Loucy (cell line): ENCODE data around the gene AGO3.

Experiments
- H2AFZ ChIP-seq: fragments of 200-600 bp; sonication (generic); 2 replicates; pipeline ENCODE4 v1.6.0; 2016; ENCODE audit warnings: antibody characterized with exemption, mild to moderate bottlenecking, low read length, moderate library complexity
- H3F3A ChIP-seq: fragments of 200-600 bp; 2 replicates; pipeline ENCODE4 v1.6.0; 2016; ENCODE audit warnings: antibody characterized with exemption, low read depth, mild to moderate bottlenecking
- H3K27me3 ChIP-seq: fragments of 200-600 bp; sonication (generic); 2 replicates; pipeline ENCODE4 v1.6.1; 2014; ENCODE audit warnings: low read length, mild to moderate bottlenecking; ENCODE audit not compliant: insufficient read depth, poor library complexity, severe bottlenecking
- H3K36me3 ChIP-seq: fragments of 200-600 bp; sonication (generic); 2 replicates; pipeline ENCODE4 v1.6.1; 2016; ENCODE audit warnings: low read length; ENCODE audit not compliant: insufficient read depth
- H3K4me1 ChIP-seq: fragments of 200-600 bp; sonication (generic); 2 replicates; pipeline ENCODE4 v1.5.1; 2014; ENCODE audit warnings: low read length, mild to moderate bottlenecking; ENCODE audit not compliant: insufficient read depth, poor library complexity, severe bottlenecking
- H3K4me2 ChIP-seq: fragments of 200-600 bp; sonication (generic); 2 replicates; pipeline ENCODE4 v1.6.0; 2014; ENCODE audit warnings: antibody characterized with exemption, low read length, low read depth, mild to moderate bottlenecking; ENCODE audit not compliant: poor library complexity, severe bottlenecking
- H3K4me3 ChIP-seq: fragments of 200-600 bp; sonication (generic); 2 replicates; pipeline ENCODE4 v1.5.1; 2014; ENCODE audit warnings: low read length, mild to moderate bottlenecking, mixed read lengths; ENCODE audit not compliant: poor library complexity, severe bottlenecking
- H3K79me2 ChIP-seq: fragments of 200-600 bp; sonication (generic); 2 replicates; pipeline ENCODE4 v1.6.1; 2014; ENCODE audit warnings: low read length; ENCODE audit not compliant: insufficient read depth
- H3K9ac ChIP-seq: fragments of 200-600 bp; sonication (generic); 2 replicates; pipeline ENCODE4 v1.6.0; 2014; ENCODE audit warnings: mild to moderate bottlenecking, low read depth, low read length, moderate library complexity; ENCODE audit not compliant: poor library complexity, severe bottlenecking
- H3K9me2 ChIP-seq: fragments of 200-600 bp; sonication (generic); replicated peaks from 2 replicates; pipeline ENCODE4 v1.6.1; 2016; ENCODE audit warnings: low read depth, low read length, mixed read lengths
- H3K9me3 ChIP-seq: fragments of 200-600 bp; sonication (generic); 2 replicates; pipeline ENCODE4 v1.6.1; 2014; ENCODE audit warnings: mild to moderate bottlenecking, antibody characterized with exemption, low read length, low read depth; ENCODE audit not compliant: insufficient read depth
- H4K20me1 ChIP-seq: fragments of 200-600 bp; sonication (generic); 2 replicates; pipeline ENCODE4 v1.6.0; 2014; ENCODE audit warnings: antibody characterized with exemption, low read length, mild to moderate bottlenecking; ENCODE audit not compliant: insufficient read depth, poor library complexity, severe bottlenecking
- EZH2phosphoT487 ChIP-seq: fragments of 200-600 bp; IDR thresholded peaks from 2 replicates; pipeline ENCODE4 v1.6.1; 2018; ENCODE audit warnings: antibody characterized with exemption, mild to moderate bottlenecking, moderate library complexity, borderline replicate concordance
- TF ChIP-seq, protein P1 (sequence below): fragments of 200-600 bp; sonication (generic); conservative IDR thresholded peaks from 2 replicates; pipeline ENCODE4 v1.5.1; 2014; ENCODE audit warnings: mild to moderate bottlenecking, antibody characterized with exemption, low read length

Gene AGO3

DNA sequence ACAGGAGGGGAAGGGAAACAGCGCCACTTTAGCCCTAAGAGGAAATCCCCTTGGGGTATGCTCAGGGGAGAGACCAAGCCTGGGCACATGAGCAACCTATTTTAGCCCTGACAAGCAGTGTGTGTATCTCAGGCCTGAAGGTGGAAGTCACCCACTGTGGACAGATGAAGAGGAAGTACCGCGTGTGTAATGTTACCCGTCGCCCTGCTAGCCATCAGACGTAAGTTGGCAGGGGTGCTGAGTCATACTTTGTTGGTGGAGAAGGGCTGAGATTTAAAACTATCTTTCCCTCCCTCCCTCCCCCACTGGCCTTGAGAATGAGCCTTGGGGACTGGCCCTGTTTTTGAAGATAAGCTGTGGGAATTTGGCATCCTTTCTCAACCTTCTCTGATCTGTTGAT is 36.7 kb upstream of the AGO3 start:
- Histone ChIP-seq H3K9me2 (no peaks in the 10 kb centered on the region), H3K4me3 (no peak overlapping the region), H2AFZ (no peak overlapping the region), H3F3A (no peaks in the 10 kb centered on the region), H3K27me3 (no peaks in the 10 kb centered on the region), H3K79me2 (no peaks in the 10 kb centered on the region), H4K20me1 (no peaks in the 10 kb centered on the region), H3K4me1 (peaks cover 14% of the 10 kb centered on the region), H3K9ac (no peak overlapping the region), H3K4me2 (no peak overlapping the region), H3K9me3 (no peaks in the 10 kb centered on the region), H3K36me3 (peaks cover 71% of the 10 kb centered on the region; the same call in 1 of the 2 replicates)
- TF ChIP-seq, protein P1, sequence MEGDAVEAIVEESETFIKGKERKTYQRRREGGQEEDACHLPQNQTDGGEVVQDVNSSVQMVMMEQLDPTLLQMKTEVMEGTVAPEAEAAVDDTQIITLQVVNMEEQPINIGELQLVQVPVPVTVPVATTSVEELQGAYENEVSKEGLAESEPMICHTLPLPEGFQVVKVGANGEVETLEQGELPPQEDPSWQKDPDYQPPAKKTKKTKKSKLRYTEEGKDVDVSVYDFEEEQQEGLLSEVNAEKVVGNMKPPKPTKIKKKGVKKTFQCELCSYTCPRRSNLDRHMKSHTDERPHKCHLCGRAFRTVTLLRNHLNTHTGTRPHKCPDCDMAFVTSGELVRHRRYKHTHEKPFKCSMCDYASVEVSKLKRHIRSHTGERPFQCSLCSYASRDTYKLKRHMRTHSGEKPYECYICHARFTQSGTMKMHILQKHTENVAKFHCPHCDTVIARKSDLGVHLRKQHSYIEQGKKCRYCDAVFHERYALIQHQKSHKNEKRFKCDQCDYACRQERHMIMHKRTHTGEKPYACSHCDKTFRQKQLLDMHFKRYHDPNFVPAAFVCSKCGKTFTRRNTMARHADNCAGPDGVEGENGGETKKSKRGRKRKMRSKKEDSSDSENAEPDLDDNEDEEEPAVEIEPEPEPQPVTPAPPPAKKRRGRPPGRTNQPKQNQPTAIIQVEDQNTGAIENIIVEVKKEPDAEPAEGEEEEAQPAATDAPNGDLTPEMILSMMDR: no peak
- no peak for TF ChIP-seq EZH2phosphoT487

DNA sequence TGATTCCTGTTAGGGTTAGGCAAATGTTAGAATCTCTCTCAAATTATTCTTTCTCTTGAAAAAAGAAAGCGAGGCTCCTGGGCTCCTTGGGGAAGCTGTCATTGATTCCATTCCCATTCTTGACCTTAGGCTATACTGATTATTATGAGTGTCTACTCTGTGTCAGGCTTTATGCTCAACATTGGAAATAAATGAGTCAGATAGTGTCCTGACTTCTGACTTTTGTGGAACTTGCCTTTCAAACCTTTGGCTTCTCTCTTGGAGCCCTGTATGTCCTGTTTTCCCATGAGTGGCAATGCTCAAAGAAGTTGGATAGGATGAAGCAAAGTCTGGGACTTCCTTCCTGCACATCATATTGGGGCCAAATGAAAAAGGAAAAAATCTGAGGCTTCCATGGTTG is 36.2 kb upstream of the AGO3 start:
- no peaks in the 10 kb centered on the region for H3F3A ChIP-seq
- peaks cover 71% of the 10 kb centered on the region; the same call in 1 of the 2 replicates for H3K36me3 ChIP-seq
- H3K4me2 ChIP-seq: no peak overlapping the region
- no peaks in the 10 kb centered on the region for H3K9me2 ChIP-seq
- H3K27me3 ChIP-seq: no peaks in the 10 kb centered on the region
- H2AFZ ChIP-seq: no peak overlapping the region
- no peaks in the 10 kb centered on the region for H3K9me3 ChIP-seq
- TF ChIP-seq, protein P1: no peak
- TF ChIP-seq EZH2phosphoT487: no peak
- no peak overlapping the region for H3K9ac ChIP-seq
- H3K4me3 ChIP-seq: no peak overlapping the region
- no peaks in the 10 kb centered on the region for H4K20me1 ChIP-seq
- H3K79me2 ChIP-seq: no peaks in the 10 kb centered on the region
- peaks cover 14% of the 10 kb centered on the region for H3K4me1 ChIP-seq

DNA sequence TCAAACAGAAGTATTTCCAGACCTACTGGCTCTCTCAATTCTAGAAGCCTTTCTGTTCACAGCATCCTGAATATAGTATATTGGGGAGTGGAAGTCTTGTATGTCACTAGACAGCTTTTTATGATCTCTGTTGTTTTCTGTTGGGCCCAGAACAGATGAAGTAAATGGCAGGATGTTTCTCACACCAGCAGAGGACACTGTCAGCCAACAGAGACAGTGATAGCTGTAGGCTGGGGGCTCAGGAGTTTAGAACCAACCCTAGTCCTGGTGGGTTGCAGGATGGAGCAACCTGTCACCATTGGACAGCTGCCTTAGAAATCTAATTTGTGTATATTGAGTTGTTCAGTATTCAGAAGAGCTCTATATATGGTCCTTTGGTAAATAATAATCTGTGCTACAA is 31.0 kb upstream of the AGO3 start:
- Histone ChIP-seq H3K9me2 (no peaks in the 10 kb centered on the region), H3K79me2 (no peaks in the 10 kb centered on the region), H4K20me1 (no peaks in the 10 kb centered on the region), H3K27me3 (no peaks in the 10 kb centered on the region), H2AFZ (no peak overlapping the region), H3K4me3 (no peak overlapping the region), H3K9me3 (no peaks in the 10 kb centered on the region), H3F3A (no peaks in the 10 kb centered on the region), H3K9ac (no peak overlapping the region), H3K36me3 (peaks cover 60% of the 10 kb centered on the region; the same call in 1 of the 2 replicates), H3K4me2 (no peak overlapping the region), H3K4me1 (peaks cover under 1% of the 10 kb centered on the region)
- TF ChIP-seq, protein P1: peak; percentile 35; the same call in 1 of the 2 replicates
- no peak for TF ChIP-seq EZH2phosphoT487
